22Rv1 (cell line): ENCODE data around the gene ALG2.

Experiments
- H3K27ac ChIP-seq: fragments of 450-650 bp; 2 replicates; pipeline ENCODE4 v1.5.1; 2017
- CTCF ChIP-seq: fragments of 450-650 bp; IDR thresholded peaks from 2 replicates; pipeline ENCODE4 v1.5.1; 2017; ENCODE audit warnings: mild to moderate bottlenecking
- ZFX ChIP-seq: fragments of 450-650 bp; IDR thresholded peaks from 2 replicates; pipeline ENCODE4 v1.6.1; 2017; ENCODE audit warnings: antibody characterized with exemption, borderline replicate concordance

ALG2 gene

GRCh38 chr9:99180199-99180598 lies 41.5 kb downstream of the ALG2 start:
- no peak overlapping the region for H3K27ac ChIP-seq
- no peak for TF ChIP-seq ZFX
- TF ChIP-seq CTCF: no peak

DNA sequence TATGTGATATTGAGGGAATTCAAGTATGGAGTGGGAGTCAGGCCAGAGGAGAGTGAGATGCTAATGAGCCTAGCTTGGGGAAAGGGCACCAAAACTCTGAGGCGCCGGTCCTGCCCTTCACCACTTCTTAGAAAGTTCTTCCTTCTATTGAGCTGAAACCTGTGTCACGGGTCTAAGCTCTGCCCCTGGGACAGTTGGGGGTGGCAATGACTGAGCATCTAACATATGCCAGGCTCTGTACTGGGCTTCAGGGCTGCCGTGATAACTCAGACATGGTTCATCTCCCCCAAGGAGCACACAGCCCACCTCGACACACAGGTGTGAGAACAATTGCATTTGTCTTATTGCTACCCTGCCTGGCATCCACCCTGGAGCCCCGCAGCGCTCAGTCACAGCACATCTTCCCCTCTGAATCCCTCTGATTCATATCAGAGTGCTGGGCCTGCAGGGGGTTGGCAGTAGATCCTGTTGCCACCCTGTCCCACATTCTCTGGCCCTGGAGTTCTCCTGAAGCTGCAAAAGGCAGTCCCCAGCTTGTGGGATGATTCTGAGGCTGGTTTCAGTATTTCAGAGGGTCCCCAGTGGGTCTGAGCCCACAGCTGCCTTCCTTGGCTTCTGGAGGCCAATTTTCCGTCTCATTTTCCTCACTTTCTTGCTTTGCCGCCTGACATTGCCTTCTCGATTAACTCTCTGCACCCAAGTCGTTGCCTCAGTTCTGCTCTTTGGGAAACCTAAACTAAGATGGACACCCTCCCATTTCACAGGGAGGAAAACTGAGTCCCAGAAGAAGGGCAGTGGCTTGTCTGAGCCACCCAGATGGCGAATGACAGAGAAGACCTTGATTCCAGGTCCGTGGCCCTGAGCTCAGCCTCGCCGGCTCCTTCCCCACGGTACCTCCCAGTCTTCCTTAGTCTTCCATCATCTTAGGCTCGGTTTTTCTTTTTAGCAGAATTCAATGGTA lies 42.5 kb downstream of the ALG2 start:
- TF ChIP-seq ZFX: no peak
- TF ChIP-seq CTCF: no peak
- H3K27ac ChIP-seq: no peak overlapping the region

DNA sequence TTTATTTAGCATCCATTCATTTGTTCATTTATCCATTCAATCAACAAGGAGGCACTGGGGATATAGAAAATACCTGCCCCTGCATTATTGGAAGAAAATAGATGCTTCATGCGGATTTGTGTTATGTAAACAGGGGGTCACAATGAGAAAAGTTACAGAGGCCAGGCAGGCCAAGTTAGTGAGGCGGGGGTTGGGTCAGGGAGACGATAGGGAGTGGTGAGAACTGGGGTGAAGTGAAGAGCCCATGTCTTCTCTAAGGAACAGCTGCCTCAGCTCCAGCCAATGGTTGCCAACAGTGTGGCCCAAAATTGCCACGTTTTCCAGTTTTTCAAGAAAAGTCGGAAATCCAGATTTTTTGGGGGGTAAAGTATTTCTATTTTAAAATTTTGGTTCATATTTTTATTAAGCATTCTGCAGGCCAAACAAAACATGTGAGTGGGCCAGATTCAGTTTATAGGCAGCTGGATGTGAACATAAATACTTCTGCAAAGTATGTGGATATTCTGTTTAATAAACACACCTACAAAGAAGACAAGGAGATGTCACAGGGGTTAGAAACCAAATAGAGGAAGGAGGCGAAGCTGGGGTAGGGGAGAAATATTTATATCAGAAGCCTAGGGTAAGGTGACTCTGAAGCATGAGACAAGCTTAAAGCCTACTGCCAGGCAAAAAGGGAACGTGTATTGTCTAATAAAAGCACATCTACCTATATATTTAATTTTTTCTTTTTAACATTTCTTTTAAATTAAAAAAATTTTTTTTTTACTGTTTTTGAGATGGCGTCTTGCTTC lies 44.0 kb downstream of the ALG2 start:
- no peak overlapping the region for H3K27ac ChIP-seq
- TF ChIP-seq CTCF: no peak
- no peak for TF ChIP-seq ZFX

GRCh38 chr9:99176527-99177013 lies 45.2 kb downstream of the ALG2 start:
- TF ChIP-seq ZFX (no peak), CTCF (no peak)
- no peak overlapping the region for H3K27ac ChIP-seq

DNA sequence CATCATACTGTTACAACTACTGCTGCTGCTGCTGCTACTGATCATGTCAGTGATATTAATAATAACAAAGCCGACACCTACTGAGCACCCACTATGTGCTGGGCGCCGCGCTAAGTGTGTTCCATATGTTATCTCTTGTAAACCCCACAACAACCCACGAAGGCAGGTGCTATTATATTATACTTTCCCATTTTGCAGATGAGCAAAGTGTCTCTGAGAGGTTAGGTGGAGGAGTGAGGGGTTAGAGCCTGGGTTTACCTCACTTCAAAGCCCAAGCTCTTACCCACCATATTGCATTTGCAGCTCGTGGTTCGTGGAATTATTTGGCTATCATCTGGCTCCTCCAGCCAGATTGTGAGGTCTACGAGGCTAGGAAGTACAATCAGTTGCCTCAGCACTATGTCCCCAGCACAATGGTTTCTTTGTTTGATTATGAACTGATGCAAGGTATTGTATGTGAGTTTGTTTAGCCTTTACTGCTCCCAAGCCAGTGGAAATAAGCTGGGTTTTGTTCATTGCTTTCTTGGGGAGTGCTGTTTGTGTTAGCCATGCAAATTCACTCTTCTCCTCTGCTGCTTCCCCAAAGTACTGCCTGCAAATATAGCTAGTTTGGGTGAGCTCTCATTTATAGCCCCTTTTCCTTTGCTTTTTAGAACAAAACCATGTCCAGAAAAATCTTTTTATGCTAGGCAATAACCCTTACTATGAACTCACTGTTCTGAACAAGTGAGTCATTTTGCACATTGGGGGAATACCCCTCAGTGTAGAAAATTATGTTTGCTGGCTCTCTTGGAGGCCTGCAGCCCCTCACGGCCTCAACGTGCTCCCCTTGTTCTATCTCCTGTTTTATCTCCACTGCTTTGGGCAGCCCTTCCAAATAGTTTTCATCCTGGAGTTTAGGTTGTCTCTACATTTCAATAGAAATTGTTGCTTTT lies 47.9 kb downstream of the ALG2 start:
- TF ChIP-seq CTCF (no peak), ZFX (no peak)
- no peak overlapping the region for H3K27ac ChIP-seq

DNA sequence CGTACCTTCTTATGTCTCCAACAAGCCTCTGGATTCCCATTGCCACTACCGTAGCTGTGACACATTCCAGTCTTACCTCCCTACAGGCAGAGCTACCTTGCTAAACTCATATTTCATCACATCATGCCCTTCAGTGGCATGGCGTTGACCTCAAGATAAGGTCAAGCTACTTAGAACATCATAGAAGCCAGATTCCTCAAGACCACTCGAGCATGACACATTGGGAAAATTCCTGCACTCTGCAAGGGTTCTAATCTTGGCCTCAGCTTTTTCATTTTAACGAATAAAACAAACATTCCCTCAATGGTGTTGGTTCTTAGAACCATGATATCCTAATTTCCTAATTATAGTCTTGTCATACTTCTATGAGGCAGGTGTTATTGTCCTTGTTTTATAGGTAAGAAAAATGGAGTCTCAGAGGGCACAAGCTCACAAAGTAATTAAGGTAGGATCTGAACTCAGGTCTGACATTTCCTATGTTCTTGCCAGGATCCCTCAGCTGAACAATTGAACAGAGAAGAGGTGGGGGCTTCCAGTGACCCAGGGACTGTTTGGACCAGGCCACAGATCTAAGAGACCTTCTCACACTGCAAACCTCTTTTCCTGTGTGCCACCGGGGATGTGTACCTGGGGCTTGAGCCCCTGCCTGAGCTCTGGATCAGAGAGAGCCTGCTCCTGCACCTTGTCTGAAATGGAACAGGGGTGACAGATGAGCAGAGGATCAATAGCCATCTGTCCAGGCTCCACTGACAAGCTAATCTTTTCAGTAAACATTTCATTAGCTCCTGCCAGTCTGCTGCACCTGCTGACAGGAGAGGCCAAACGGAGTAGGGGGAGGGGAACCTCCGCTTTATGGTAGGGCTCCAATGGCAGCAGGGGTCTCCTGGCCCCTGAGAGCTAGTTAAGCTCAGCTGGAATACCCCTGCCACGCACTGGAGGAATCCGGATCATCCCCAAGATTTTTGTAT lies 49.3 kb downstream of the ALG2 start:
- H3K27ac ChIP-seq: no peak overlapping the region
- TF ChIP-seq CTCF: no peak
